ENCODE results near the gene PTK6.

PTK6 gene
- long read RNA-seq = 0 reads

DNA sequence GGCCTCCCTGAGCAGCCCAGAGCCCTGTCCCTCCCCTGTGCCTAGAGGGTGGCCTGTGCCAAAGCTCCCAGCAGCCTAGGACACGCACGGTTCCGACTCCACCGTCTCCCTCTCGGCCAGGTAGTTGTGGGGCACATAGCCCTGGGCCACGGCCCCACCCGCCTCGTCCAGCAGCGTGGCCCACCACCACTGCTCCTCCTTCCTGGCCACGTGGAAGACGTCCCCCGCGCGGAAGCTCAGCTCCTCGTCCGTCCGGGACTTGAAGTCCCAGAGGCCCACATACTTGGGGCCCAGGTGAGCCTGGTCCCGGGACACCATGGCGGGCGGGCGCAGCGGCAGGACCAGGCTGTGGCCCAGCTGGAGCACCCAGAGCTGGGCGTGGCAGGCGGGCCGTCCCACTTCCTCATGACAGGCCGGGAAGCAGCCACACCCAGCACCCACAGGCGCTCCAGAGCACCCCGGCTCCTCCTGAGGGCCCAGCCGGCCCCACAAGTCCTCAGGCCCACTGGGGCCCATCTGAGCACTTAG is at the start of gene PTK6:
PTK6 (minus strand) TSS at position 380 of the 528 bp plus-strand sequence; CDS start at position 318, 62 bp downstream.
- TF ChIP-seq, protein P1, sequence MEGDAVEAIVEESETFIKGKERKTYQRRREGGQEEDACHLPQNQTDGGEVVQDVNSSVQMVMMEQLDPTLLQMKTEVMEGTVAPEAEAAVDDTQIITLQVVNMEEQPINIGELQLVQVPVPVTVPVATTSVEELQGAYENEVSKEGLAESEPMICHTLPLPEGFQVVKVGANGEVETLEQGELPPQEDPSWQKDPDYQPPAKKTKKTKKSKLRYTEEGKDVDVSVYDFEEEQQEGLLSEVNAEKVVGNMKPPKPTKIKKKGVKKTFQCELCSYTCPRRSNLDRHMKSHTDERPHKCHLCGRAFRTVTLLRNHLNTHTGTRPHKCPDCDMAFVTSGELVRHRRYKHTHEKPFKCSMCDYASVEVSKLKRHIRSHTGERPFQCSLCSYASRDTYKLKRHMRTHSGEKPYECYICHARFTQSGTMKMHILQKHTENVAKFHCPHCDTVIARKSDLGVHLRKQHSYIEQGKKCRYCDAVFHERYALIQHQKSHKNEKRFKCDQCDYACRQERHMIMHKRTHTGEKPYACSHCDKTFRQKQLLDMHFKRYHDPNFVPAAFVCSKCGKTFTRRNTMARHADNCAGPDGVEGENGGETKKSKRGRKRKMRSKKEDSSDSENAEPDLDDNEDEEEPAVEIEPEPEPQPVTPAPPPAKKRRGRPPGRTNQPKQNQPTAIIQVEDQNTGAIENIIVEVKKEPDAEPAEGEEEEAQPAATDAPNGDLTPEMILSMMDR (IDR thresholded peaks at IDR 0.05; ENCODE audit: insufficient read depth, low read length) = no peak
- peak; percentile 85 for TF ChIP-seq SPI1 (IDR thresholded peaks at IDR 0.05; ENCODE audit: borderline replicate concordance, low read depth)
- Histone ChIP-seq H3K27me3 (ENCODE audit: insufficient read depth, poor library complexity, severe bottlenecking) (peaks cover 23% of the 10 kb centered on the region), H3K4me3 (replicated peaks; ENCODE audit: insufficient read depth, low read length) (peak within 1 kb of the TSS; percentile 42), H3K27ac (replicated peaks) (peak within 1 kb of the TSS; percentile 61)
- peak; percentile 50 to 77 for DNase-seq (ENCODE audit: low read depth in 1 of 2, low spot score in 1 of 2)

DNA sequence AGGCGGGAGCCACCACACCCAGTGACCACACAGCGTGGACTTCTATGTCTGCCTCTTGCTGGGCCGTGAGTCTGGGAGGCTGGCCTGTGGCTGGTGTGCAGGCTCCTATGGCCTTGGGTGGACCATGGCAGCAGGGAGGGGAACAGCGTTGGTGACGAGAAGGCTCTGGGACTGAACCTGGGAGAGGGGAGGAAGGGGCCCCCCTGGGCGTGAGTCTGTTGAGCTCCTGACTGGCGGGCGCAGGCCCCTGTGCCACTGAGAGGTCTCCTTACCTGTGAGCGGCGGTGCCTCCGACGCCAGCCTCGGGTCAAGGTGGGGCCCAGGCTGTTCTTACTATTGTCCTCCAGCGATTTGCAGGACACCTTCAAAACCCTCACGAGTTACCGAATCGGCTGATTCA is 49.6 kb upstream of the PTK6 start:
- H3K27ac ChIP-seq (replicated peaks) = no peak overlapping the region

DNA sequence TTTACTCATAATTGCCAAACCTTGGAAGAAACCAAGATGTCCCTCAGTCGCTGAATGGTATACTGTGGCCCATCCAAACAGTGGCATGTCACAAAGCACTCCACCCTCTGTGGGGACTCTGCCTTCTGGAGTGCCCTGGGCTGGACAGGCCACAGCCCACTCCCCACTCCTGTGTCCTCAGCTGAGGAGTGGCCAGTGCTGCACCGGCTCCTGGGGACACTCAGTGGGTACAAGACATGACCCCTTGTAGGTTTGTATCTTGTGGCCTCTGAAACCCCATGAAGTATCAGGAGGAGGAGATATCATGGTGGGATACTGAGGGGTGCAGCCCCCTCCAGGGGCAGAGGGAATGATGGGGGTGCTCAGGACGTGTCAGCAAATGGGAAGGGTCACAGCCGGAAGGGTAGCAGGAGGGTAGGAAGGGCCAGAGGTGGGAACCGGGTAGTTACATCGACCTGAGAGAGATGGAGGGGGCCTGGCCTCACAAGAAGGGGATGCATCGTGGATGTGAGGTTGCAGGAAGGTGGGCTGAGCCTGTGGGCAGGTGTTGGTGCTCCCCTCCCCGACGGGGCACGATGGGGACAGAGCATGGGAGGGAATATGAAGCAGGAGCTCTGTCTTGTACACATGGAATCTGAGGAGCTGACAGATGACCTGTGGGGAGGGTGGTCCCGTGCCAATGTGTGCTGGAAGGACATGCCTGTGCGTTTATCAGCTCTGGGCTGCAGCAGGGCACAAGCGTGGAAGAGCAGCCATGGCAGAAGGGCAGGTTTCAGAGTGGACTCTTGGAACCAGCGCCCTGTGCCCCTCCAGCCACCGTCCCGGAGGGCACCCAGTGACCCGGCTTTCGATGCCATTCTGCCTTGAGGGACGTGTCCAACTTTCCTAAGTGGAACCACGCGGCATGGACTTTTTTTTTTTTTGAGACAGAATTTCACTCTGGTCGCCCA is 48.7 kb upstream of the PTK6 start:
- H3K27me3 ChIP-seq (ENCODE audit: insufficient read depth, poor library complexity, severe bottlenecking) = peaks cover 5% of the 10 kb centered on the region

More for the DNA sequence above, 49.6 kb upstream of the PTK6 start:
- Histone ChIP-seq H3K27me3 (ENCODE audit: insufficient read depth, poor library complexity, severe bottlenecking) (peaks cover 2% of the 10 kb centered on the region), H3K4me3 (replicated peaks; ENCODE audit: insufficient read depth, low read length) (no peak overlapping the region)
- TF ChIP-seq, protein P2, sequence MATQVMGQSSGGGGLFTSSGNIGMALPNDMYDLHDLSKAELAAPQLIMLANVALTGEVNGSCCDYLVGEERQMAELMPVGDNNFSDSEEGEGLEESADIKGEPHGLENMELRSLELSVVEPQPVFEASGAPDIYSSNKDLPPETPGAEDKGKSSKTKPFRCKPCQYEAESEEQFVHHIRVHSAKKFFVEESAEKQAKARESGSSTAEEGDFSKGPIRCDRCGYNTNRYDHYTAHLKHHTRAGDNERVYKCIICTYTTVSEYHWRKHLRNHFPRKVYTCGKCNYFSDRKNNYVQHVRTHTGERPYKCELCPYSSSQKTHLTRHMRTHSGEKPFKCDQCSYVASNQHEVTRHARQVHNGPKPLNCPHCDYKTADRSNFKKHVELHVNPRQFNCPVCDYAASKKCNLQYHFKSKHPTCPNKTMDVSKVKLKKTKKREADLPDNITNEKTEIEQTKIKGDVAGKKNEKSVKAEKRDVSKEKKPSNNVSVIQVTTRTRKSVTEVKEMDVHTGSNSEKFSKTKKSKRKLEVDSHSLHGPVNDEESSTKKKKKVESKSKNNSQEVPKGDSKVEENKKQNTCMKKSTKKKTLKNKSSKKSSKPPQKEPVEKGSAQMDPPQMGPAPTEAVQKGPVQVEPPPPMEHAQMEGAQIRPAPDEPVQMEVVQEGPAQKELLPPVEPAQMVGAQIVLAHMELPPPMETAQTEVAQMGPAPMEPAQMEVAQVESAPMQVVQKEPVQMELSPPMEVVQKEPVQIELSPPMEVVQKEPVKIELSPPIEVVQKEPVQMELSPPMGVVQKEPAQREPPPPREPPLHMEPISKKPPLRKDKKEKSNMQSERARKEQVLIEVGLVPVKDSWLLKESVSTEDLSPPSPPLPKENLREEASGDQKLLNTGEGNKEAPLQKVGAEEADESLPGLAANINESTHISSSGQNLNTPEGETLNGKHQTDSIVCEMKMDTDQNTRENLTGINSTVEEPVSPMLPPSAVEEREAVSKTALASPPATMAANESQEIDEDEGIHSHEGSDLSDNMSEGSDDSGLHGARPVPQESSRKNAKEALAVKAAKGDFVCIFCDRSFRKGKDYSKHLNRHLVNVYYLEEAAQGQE (IDR thresholded peaks at IDR 0.05; ENCODE audit: insufficient replicate concordance, low read depth) = no peak
- TF ChIP-seq POLR2AphosphoS5 (IDR thresholded peaks at IDR 0.05; ENCODE audit: low read depth) = no peak
- TF ChIP-seq, protein P1 (IDR thresholded peaks at IDR 0.05; ENCODE audit: insufficient read depth, low read length) = no peak
- no peak for TF ChIP-seq SPI1 (IDR thresholded peaks at IDR 0.05; ENCODE audit: borderline replicate concordance, low read depth)
- no peak for TF ChIP-seq GABPA (IDR thresholded peaks at IDR 0.05; ENCODE audit: low read depth)
- DNase-seq (ENCODE audit: low read depth in 1 of 2, low spot score in 1 of 2) = no peak

More for the DNA sequence above, 48.7 kb upstream of the PTK6 start:
- TF ChIP-seq, protein P2 (IDR thresholded peaks at IDR 0.05; ENCODE audit: insufficient replicate concordance, low read depth) = no peak
- TF ChIP-seq GABPA (IDR thresholded peaks at IDR 0.05; ENCODE audit: low read depth) (no peak), SPI1 (IDR thresholded peaks at IDR 0.05; ENCODE audit: borderline replicate concordance, low read depth) (no peak), POLR2AphosphoS5 (IDR thresholded peaks at IDR 0.05; ENCODE audit: low read depth) (no peak)
- TF ChIP-seq, protein P1 (IDR thresholded peaks at IDR 0.05; ENCODE audit: insufficient read depth, low read length) = no peak
- no peak overlapping the region for H3K27ac ChIP-seq (replicated peaks)
- DNase-seq (ENCODE audit: low read depth in 1 of 2, low spot score in 1 of 2) = no peak
- no peak overlapping the region for H3K4me3 ChIP-seq (replicated peaks; ENCODE audit: insufficient read depth, low read length)
